NCI-H774 (cell line): Measurements from ENCODE around the gene CCDC107.
A peak's percentile ranks its signal among the peaks of the same experiment; 100 is the strongest.
"Not testable (repeated sequence)": the region's sequence is repeated elsewhere in the genome, so short reads cannot be mapped to it uniquely, and the experiment has no call there.

Experiments used
- DNase-seq: peaks from one replicate; lab custom pipeline; 2025; lab: John Stamatoyannopoulos, UW

The CCDC107 gene

DNA sequence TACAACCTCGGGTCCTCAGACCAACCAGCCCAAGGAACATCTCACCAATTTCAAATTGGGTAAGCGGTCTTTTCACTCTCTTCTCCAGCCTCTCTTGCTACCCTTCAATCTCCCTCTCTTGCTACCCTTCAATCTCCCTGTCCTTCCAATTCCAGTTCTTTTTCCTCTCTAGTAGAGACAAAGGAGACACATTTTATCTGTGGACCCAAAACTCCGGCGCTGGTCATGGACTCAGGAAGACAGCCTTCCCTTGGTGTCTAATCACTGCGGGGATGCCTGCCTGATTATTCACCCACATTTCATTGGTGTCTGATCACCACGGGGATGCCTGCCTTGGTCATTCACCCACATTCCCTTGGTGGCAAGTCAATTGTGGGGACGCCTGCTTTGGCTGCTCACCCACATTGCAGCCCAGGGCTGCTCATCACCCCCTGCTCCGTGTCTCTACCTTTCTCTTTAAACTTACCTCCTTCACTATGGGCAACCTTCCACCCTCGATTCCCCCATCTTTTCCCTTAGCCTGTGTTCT, 20.6 kb upstream of the CCDC107 start:
- not testable (repeated sequence) for DNase-seq

DNA sequence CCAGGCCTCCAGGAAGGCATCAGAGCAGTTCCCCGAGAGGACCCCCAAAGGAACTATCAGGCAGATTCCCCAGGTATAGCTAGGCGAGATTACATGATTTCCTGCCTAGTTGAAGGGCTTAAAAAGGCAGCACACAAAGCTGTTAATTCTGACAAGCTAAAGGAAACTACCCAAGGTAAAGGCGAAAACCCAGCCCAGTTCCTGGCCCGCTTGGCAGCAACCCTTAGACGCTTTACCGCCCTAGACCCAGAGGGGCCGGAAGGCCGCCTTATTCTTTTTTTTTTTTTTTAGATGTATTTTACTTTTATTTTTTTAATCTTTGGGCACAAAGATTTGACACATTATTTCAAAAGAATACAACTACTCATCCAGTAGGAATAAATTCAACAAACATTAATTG, 19.3 kb upstream of the CCDC107 start:
- not testable (repeated sequence) for DNase-seq

DNA sequence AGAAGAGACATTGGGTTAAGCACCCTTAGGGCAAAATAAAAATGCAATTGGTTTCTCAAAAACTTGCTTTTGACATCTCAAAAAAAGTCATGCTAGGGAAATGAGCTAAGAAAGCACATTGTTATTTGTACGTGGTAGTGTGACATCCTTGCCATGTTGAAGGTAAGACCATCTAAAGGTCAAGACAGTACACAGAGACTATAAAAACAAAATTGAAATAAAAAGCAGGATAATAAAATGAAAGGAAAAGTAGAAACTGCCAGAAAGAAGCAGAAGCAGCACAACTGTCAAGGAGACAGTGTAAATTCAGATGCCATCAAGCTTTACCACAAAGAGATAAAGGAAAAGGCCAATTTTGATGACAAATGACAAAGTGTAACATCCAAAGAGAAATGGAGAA, 18.9 kb upstream of the CCDC107 start:
- DNase-seq, result not testable (repeated sequence)

DNA sequence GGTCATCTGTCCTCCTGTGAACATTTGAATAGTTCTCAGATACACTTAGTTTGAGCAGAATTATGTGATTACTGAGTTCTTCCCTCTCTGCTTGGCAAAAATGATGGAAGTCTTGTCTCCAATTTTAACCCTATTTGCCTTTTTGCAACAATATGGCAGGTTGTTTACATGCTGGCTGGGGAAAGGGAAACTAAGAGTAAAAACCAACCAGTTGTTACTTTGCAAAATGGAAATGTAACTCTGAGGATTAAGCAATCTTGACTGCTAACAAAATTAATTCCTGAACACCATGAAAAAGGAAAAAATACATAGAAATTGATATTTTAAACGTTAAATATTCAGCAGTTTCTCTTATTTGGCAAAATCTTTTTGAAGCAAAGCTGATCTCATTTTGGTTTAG, 18.5 kb upstream of the CCDC107 start:
- no peak for DNase-seq

DNA sequence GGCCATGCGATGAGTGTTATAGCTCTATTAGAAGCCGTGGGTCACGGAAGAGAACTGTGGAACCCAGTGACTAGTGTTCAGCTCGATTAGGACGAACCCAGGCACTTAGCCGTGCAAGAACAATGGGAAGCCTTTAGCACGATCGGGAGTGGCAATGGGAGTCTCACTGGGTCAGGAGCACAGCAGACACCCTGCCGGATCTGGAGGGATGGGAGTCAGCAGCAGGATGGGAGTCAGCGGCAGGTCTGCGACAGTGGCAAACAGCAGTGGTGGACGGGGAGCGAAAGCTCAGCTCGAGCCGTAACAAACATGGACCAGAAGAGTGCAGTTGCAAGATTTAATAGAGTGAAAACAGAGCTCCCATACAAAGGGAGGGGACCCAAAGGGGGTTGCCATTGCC, 17.7 kb upstream of the CCDC107 start:
- DNase-seq, result not testable (repeated sequence)

DNA sequence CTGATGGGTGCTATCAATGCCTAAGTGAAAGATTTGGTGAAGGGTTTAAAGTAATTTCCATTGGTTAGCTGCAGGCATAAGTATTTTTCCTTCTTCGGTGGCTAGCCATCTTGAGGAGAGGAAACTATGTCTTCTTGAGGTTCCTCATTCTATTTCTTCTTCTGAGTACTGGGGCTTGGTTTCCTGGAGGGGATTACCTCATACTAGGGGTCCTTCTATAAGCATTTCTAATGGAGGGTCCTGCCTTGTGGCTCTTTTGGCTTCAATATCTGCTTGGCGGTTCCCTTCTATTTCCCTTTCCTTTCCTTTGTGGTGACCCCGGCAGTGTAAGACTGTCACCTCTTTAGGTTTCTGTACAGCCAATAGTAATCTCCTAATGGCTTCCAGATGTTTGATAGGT, 16.6 kb upstream of the CCDC107 start:
- not testable (repeated sequence) for DNase-seq

DNA sequence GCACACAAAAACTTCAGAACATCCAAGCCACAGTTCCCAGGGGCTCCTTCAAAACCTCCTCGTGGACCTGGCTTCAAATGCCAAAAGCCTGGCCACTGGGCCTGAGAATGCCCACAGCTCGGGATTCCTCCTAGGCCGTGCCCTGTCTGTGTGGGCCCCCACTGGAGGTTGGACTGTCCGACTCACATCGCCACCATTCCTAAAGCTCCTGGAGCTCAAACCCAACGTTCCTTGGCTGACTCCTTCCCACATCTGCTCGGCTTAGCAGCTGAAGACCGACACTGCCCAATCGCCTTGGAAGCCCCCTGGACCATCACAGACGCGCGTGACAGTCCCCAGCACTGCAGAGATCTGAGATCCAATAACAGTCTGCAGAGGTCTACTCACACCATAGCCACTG, 15.0 kb upstream of the CCDC107 start:
- no peak for DNase-seq

DNA sequence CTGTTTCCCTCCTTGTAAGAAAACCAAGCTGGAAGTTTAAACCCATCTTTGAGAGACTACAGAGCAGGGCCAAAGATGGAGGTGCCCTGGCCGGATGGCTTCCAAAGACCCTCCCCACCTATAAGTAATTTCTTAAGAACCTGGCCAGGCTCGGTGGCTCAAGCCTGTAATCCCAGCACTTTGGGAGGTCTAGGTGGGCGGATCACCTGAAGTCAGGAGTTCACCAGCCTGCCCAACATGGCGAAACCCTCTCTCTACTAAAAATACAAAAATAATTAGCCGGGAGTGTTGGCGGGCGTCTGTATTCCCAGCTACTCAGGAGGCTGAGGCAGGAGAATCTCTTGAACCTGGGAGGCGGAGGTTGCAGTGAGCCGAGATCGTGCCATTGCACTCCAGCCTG, 12.4 kb upstream of the CCDC107 start:
- DNase-seq, result not testable (repeated sequence)

DNA sequence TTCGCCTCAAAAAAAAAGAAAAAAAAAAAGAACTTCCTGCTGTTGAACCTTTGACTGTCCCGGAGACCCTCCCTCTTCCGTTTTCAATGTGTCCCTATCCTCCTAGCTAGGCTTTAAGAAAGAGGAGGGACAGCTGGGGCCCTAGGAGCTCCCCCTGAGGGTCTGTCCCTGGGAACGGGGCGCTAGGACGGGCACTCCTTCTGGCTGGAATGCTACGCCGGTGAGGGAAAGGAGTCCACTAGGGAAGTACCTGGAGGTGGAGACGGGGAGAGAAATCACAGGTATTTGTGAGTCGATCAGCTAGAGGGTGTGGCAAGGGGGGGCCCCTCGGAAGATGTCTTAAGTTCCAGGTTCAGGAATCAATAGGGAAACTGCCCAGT, 11.9 kb upstream of the CCDC107 start:
- no peak for DNase-seq

DNA sequence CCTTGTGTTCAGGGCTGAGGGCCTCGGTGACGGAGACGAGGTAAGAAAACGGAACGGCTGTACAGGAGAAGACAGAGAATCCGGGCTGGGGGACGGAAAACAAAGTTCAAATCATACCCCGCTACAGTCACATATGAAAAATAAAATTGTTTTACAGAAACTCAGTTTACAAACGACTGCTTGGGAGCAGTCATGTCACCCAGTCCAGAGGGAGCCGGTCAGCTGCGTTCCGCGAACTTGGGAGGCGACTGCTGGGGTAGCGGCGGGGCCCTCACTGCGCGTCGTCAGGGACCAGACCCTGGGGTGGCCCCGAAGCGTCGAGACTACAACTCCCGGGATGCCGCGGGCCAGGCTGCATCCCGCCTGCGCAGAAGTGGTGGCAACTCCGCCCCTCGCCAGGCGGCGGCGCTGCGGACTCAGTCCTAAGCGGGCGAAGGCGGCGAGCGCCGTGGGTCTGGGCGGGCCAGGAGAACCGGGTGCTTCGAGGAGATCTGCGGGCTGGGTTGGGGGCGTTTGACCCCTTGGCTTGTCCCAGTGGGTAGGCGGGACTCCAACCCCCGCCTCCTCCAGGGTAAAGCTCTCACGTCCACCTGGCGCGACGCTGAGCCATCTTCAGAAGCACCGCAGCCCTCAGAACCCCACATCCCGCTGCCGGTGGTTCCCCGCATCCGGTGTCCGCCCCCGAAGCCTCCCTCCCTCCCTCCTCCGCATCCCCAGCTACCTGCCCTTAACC, 11.4 kb upstream of the CCDC107 start:
- peak; percentile 90 for DNase-seq

DNA sequence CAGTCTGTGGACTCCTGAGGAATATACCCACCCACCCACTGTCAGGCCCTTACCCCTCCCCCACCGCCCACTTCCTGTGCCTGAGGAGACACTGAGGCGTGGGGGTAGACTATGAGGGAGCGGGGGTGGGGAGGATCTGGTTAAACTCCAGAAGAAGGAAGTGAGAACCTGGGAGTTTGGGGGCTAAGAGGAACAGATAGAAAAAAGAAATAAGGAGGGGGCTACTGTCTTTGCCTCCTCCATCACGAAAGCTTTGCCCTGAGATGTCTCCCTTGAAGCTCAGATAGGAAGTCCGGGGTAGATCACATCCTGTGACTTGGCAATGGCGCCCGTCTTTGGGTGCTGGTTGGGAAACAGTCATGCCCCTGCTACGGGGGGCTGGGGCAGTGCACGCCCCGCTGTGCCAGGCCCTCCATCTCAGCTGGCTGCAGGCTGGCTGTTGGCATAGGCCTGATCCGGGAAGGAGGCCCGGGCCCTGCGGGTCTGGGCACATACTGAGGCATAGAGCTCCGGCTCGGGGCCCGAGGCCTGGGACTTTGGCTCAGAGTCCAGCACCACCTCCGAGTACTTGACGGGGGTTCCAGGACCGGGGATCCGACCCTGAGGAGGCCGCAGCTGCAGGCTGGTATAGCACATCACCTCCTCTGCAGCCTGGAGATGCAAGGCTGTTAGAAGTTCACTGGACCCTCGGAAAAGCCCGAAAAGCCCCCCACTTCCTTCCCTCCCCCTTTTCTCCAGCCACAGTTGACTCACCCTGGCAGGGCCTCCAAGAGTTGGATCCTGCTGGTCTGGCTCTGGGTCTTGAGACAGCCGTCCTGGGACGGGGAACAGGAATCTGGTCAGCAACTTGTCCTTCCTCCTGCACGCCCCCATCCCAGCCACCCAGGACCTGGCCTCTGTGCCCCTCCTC, 8.4 kb upstream of the CCDC107 start:
- no peak for DNase-seq

DNA sequence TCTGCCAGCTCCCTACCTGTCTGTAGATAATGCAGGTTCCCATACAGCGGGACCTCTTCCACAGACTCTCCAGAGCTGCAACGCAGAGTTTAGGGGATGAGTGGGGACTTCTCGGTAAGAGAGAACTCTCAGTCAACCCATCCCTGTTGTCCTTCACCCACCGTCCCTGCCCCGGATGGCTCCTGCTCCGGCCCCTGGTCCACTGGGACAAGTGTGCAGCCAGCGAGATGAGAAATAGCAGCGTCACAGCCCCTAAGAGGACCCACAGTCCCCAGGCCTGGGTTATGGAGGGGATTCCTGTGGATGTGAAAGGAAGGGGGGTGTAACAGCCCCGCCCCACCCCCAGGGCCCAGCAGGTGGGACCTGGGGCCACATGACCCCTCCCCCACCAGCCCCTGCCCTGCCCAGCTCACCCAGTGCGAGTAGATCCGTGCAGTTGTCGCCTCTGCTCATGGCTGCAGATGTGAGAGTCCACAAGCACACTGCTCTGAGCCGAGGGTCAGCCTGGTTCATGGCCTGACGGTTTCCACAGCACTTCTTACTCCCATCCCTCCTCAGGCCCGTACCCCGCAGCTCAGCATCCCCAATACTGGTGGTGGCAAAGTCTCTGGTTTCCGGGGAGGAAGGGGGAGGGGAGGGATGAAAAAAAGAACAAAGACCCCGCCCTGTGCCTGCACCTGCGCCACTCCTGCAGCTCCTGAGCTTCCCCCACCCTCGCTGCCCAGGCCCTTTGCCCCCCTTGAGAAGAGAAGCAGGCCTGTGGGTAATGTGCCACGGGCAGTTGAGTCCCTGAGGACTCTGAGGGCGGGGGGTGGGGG, 7.5 kb upstream of the CCDC107 start, which contains the start of gene SIT1:
Gene SIT1 (minus strand): TSS at position 591 of the 818 bp plus-strand sequence. CDS start 78 bp downstream, at position 513.
- no peak for DNase-seq

DNA sequence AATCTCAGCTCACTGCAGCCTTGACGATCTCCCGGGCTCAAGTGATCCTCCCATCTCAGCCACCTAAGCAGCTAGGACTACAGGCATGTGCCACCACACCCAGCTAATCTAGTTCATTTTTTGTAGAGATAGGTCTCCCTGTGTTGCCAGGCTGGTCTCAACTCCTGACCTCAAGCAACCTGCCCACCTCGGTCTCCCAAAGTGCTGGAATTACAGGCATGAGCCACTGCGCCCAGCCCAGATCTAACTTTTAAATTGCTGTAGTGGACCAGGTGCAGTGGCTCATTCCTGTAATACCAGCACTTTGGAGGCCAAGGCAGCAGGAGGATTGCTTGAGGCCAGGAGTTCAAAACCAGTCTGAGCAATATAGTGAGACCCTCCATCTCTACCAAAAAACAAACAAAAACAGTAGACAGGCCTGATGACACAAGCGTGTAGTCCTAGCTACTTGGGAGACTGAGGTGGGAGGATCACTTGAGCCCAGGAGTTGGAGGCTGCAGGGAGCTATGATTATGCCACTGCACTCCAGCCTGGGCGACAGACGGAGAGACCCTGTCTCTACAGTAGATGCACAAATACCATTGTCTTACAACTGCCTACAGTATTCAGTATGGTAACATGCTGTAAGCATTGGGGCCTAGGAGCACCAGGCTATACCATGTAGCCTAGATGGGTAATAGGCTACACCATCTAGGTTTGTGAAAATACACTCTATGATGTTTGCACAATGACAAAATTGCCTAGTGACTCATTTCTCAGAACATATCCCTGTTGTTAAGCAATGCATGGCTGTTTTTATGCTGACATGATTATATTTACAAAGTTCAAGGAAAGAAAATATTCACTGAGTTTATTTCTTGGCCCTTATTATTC, 5.9 kb upstream of the CCDC107 start:
- DNase-seq, result peak; percentile 18

DNA sequence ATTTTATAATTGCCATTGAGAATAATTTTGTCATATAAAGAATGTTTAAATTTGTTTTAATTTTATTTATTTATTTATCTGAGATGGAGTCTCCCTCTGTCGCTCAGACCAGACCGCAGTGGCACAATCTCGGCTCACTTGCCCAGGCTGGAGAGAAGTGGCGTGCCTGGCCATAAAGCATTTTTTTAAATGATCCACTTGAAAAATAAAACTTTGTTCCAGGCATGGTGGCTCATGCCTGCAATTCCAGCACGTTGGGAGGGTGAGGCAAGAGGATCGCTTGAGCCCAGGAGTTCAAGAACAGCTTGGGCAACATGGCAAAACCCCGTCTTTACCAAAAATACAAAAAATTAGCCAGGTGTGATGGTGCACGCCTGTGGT, 5.3 kb upstream of the CCDC107 start:
- no peak for DNase-seq

DNA sequence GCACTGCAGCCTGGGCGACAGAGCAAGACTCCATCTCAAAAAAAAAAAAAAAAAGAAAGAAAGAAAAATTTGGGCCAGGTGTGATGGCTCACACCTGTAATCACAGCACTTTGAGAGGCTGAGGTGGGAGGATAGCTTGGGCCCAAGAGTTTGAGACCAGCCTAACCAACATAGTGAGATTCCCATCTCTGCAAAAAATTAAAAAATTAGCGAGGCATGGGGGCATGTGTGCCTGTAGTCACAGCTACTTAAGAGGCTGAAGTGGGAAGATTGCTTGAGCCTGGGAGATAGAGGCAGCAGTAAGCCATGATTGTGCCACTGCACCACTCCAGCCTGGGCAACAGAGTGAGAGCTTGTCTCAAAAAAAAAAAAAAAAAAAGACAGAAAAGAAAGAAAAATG, 4.5 kb upstream of the CCDC107 start:
- no peak for DNase-seq

DNA sequence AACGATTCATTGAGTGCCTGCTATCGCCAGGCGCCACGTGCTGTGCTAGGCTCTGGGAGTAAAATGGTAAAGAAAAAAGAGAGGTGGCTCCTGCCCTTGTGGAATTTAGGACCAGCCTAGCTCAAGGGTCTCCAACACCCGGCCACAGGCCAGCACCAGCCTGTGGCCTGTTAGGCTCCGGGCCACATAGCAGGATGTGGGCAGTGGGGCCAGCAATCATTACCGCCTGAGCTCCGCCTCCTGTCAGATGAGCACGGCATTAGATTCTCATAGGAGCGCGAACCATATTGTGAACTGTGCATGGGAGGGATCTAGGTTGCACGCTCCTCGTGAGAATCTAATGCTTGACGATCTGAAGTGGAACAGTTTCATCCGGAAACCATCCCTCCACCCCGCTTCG, 1.7 kb upstream of the CCDC107 start:
- DNase-seq, result no peak

DNA sequence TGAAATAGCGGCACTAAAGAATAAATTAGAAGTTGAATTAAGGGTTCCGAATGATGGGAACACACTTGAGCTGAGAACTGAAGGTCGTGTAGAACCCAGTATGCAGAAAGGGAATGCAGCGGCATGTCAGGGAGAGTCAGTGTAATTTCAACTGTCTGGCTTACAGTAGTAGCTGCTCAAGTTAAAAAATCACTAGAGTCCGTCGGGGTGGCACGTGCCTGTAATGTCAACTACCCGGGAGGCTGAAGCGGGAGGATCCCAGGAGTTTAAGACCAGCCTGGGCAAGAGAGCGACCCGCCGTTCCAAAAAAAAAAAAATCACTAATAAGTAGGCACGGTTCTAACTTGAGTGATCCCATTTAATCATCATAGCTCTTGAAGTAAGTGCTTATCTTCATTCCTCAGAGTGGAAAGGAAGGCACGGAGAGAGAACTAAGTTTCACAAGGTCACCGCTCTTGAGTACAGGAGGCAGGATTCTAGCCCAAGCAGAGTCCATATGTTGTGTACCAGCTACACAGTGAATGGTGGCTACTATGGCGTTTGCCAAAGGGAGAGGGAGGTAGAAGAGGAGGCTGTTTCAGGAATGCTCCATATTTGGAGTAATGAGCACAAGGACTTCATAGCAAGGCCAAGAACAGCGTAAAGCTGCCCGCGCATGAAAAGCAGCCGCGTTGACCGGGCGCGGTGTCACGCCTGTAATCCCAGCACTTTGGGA, 1.1 kb upstream of the CCDC107 start:
- no peak for DNase-seq

DNA sequence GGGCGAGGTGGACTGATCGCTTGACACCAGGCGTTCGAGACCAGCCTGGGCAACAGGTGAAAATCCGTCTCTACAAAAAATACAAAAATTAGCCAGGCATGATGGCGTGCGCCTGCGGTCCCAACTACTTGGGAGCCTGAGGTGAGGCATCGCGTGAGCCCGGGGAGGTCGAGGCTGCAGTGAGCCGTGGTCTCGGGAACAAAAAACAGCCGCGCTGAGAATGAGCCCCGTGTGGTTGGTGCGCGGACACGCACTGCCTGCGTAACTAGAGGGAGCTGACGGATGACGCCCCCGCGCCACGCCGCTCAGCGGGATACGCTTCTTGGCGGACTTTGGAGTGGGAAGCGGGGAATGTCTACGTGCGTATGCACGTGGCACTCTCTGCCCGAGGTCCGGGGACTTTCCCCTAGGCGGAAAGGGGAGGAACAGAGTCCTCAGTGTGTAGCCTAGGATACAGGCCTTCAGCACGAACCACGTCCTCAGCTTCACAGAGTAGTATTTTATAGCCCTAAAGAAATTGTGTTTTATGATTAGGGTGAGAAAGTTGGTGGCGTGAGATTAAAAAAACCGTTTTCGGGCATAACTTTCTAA, 451 bp upstream of the CCDC107 start, which contains the start of gene RMRP:
Gene RMRP (minus strand): TSS at position 474 of the 591 bp plus-strand sequence.
- DNase-seq, result peak; percentile 97

DNA sequence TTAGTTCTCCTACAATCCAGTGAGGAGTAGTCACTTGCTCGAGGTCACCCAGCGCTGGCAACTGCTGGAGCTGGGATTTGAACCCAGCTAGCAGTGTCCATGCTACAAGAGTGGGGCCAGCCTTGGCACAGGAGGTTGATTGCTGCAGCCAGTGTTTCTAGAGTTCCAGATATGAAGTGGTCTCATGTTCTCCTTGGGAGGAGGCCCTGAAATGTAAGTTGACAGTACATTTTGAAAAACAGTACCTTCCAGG, 802 bp downstream of the CCDC107 start:
- DNase-seq, result no peak

DNA sequence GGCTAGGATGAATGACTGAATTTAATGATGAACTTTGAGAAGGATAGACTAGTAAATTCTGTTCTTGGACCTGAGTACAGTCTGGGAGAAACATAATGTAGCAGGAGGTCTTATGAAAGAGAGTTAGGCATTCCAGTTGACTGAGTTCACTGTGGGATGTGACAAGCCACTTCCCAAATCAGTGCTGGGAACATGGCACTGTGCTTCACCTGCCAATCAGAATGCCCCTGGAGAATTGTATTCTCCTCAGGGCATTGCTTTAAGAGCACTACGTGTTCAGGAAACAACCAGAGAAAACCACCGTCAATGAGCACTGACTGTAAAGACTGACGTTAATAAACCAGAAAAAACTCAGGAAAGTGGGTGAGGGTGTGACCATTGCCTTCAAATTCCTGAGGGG, 1.2 kb downstream of the CCDC107 start:
- no peak for DNase-seq
